VCaP (cell line): ENCODE results near the gene CEPT1.
A peak's percentile ranks its signal among the peaks of the same experiment; 100 is the strongest.

Experiments used
- H3K27ac ChIP-seq: fragments of 450-650 bp; 2 replicates; pipeline ENCODE4 v1.5.1; 2017
- TF ChIP-seq, protein P1 (sequence below): fragments of 450-650 bp; conservative IDR thresholded peaks from 2 replicates; pipeline ENCODE4 v1.5.1; 2017; ENCODE audit warnings: mild to moderate bottlenecking, moderate library complexity

Gene CEPT1

DNA sequence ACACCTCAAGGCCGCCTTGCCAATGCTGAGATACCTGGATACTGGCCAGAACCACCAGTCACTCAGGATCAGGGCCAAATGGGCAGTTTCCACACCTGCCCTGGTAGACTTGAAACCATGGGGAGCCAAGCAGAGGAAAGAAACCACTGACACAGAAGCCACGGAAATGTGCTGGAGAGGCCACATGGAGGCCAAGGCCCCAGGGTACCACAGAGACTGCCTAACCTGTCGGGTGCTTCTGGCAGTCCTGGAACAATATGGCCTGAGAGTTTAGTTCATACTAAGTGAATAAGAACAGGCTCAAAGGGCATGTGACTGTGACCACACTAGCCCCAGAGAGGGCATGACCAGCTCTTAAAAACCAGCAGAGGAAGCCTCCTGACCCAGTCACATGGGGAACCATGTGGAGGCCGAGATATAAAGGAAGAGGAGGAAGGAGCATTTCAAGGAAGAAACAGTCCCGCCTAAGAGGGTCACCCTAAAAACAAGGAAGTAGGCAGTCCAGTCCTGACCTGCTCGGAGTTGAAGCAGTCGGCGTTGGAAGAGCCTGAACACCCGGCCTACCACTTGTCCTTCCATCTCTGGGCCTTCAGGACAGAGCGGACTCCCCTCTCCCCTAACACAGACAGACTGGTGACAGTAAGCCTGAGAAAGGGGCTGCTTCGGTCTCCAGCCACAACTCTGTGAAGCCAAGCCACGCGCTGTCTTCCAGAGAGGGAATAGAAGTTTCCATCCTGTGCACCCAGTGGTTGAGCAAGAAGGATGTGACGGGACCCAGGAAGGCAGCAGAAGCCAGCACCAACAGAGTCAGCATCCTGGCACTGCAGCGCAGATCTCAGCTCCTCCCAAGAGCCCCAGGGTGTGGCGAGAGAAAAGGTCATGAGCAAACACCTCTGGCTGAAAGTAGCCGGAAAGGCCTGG lies 60.1 kb downstream of the CEPT1 start, which contains the start of gene DENND2D:
TSS of gene DENND2D (minus strand) at position 766 of the 921 bp plus-strand sequence. CDS start at position 579, 187 bp downstream.
- TF ChIP-seq, protein P1, sequence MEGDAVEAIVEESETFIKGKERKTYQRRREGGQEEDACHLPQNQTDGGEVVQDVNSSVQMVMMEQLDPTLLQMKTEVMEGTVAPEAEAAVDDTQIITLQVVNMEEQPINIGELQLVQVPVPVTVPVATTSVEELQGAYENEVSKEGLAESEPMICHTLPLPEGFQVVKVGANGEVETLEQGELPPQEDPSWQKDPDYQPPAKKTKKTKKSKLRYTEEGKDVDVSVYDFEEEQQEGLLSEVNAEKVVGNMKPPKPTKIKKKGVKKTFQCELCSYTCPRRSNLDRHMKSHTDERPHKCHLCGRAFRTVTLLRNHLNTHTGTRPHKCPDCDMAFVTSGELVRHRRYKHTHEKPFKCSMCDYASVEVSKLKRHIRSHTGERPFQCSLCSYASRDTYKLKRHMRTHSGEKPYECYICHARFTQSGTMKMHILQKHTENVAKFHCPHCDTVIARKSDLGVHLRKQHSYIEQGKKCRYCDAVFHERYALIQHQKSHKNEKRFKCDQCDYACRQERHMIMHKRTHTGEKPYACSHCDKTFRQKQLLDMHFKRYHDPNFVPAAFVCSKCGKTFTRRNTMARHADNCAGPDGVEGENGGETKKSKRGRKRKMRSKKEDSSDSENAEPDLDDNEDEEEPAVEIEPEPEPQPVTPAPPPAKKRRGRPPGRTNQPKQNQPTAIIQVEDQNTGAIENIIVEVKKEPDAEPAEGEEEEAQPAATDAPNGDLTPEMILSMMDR: no peak
- no peak within 1 kb of the TSS for H3K27ac ChIP-seq

DNA sequence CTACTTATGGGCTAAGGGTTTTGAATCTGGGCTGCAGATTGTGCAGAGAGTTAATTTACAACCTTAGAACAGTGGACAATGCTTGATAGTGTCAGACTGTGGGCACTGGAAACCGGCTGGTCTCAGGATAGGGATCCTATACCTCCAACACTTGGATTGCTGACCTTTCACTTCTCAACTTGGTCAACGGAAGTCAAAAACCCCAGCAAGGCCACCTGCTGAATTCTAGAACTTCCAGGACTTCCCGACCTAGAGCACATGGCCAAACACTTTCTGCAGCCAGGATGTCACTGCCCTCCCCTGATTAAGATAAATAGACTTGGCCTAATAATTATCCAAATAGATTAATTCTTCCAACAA lies 60.8 kb downstream of the CEPT1 start:
- H3K27ac ChIP-seq: no peak overlapping the region
- TF ChIP-seq, protein P1: no peak

DNA sequence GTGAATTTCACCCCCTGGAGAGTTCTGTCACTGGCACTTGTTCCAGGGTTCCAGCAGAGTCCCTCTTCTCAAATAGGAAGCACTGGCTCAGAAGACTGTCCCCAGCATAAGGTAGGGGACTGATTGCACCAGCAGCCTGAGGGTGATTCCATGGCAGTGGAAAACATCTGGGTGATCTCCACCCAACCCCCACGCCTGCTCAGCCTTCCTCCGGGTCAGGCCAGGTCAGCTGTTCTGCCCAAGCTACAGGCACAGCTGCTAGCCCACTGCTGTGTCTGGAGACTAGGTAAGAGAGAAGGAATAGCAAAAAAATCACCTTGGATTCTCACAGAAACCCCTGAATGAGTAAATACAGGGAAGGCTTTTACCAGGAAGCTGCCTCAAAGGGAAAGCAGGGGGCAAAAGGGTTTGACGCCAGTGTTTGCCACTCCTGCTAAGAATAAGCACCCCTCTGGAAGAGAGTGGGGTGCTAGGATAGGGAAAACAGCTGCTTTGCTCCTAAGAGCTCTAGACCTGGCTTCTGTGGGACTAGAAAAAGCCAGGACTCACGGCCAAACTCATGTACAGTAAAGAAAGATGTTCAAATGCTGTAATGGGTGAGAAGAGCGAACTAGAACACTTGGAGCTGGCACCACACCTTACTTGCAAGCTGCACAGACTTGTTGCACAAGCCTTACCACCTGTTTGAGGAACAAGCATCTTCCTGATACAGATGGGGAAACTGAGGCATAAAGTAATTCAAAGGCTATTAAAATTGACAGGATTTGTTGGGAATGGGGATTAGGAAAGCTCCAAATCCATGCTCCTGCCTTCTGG lies 61.5 kb downstream of the CEPT1 start:
- H3K27ac ChIP-seq: no peak overlapping the region

DNA sequence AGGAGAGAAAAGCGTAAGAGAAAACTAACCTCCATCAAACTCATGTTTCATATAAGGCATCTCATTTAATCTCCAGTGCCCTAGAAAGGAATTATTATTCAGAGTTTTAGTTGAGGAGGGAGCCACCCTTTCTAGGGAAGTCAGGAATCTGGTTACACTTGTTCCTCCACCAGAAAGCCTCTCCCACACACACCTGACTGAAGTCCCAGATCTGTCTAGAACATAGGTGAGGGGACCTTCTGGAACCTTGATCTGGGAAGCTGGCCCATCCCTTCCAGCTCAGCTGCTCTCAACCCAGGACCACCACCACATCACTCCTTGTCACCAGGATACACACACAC lies 62.3 kb downstream of the CEPT1 start:
- no peak overlapping the region for H3K27ac ChIP-seq
- TF ChIP-seq, protein P1: no peak

More for the DNA sequence above, 61.5 kb downstream of the CEPT1 start:
- TF ChIP-seq, protein P1: no peak

DNA sequence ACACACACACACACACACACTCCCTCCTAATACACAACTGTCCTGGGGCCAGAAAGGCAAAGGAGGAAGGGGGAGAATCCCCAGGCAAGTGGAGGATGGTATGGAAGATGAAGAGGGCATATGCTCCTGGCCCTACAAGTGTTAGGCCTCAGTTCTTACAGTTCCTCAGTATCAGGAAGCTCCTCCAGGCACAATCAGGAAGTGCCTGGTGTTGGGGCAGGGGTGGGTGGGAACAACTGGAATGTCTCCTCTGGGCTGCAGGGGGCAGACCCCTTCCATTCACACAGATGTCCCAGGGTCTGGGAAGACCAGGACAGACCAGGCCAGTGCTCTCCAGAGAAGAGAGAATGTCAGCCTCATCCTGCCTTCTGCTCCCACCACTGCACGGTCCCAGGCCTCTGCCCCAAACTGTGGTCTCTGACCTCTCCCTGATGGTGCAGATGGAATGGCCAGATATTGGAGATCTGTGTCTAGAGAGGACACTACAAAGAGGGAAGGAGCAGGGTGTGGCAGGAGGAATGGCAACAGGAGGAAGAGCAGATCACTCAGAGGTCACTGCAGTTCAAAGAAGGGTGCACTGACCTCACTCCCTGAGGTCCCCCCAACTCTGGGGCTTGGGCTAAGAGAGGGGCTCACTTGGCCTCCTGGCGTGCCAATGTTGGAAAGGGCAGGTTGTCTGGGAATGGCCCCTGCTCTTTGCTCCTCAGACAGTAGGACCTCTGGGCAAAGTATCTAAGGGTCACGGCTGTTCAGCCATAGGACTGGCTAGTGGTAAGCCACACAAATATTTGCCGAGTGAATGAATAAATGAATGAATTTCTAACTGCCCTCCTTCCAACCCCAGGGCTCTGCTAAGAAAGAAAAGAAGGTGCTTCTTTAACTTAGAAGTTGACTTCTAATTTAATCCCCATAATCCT lies 62.9 kb downstream of the CEPT1 start:
- TF ChIP-seq, protein P1: no peak
- peak overlapping the region; percentile 79; the same call in 1 of the 2 replicates for H3K27ac ChIP-seq

DNA sequence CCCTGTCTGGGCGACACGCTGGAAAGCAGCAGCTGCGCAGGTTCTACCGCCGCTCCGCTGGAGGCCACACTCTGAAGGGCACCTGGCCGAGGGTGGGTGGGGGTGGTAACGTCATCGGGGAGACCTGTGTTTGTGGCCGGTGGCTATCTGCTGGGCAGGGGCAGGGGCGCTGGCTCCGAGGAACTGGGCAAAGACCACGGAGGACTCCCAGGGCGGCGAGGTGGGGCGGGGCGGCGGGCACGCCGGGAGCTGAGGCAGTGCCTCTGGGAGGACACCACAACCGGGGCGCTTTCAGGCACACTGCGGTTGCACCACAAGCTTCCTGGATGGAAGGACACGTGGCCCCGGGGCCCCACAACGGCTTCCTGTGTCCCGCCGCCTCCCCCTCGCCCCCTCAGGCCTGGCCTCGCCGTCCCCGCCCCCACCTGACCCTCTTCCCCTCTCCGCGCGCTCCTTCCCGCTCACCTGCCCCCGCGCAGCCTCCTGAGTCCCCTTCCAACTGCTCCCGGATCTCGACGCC lies 63.7 kb downstream of the CEPT1 start:
- peak overlapping the region; percentile 79 for H3K27ac ChIP-seq
- TF ChIP-seq, protein P1: no peak
